ENCODE data around the gene PDE8A.
"Not testable (repeated sequence)": the region's sequence is repeated elsewhere in the genome, so short reads cannot be mapped to it uniquely, and the experiment has no call there.

The PDE8A gene

GRCh38 chr15:84988909-84989644 is 7.4 kb downstream of the PDE8A start:
- DNase-seq (ENCODE audit: extremely low read depth, low read depth) = no peak
- TF ChIP-seq CTCF (IDR thresholded peaks at IDR 0.05; ENCODE audit: low read depth, low read length, missing control alignments) = no peak
- no peak overlapping the region for H3K4me3 ChIP-seq (replicated peaks; ENCODE audit: low read depth, low read length)

GRCh38 chr15:84990507-84990906 is 8.9 kb downstream of the PDE8A start:
- no peak for DNase-seq (ENCODE audit: extremely low read depth, low read depth)
- no peak for TF ChIP-seq CTCF (IDR thresholded peaks at IDR 0.05; ENCODE audit: low read depth, low read length, missing control alignments)
- H3K4me3 ChIP-seq (replicated peaks; ENCODE audit: low read depth, low read length) = no peak overlapping the region

GRCh38 chr15:84991014-84991712 is 9.5 kb downstream of the PDE8A start:
- no peak for DNase-seq (ENCODE audit: extremely low read depth, low read depth)
- no peak overlapping the region for H3K4me3 ChIP-seq (replicated peaks; ENCODE audit: low read depth, low read length)
- no peak for TF ChIP-seq CTCF (IDR thresholded peaks at IDR 0.05; ENCODE audit: low read depth, low read length, missing control alignments)

GRCh38 chr15:84992157-84992944 is 10.7 kb downstream of the PDE8A start:
- TF ChIP-seq CTCF (IDR thresholded peaks at IDR 0.05; ENCODE audit: low read depth, low read length, missing control alignments) = no peak
- no peak for DNase-seq (ENCODE audit: extremely low read depth, low read depth)
- no peak overlapping the region for H3K4me3 ChIP-seq (replicated peaks; ENCODE audit: low read depth, low read length)

GRCh38 chr15:84996055-84996454 is 14.4 kb downstream of the PDE8A start:
- DNase-seq (ENCODE audit: extremely low read depth, low read depth) = no peak
- TF ChIP-seq CTCF (IDR thresholded peaks at IDR 0.05; ENCODE audit: low read depth, low read length, missing control alignments) = no peak
- H3K4me3 ChIP-seq (replicated peaks; ENCODE audit: low read depth, low read length) = no peak overlapping the region

GRCh38 chr15:84996714-84997113 is 15.1 kb downstream of the PDE8A start:
- DNase-seq (ENCODE audit: extremely low read depth, low read depth); H3K4me3 ChIP-seq (replicated peaks; ENCODE audit: low read depth, low read length): not testable (repeated sequence)

GRCh38 chr15:84997214-84997613 is 15.6 kb downstream of the PDE8A start:
- H3K4me3 ChIP-seq (replicated peaks; ENCODE audit: low read depth, low read length) = not testable (repeated sequence)

More at GRCh38 chr15:84997214-84997613, 15.6 kb downstream of the PDE8A start:
- not testable (repeated sequence) for DNase-seq (ENCODE audit: extremely low read depth, low read depth)
